HG03457 (cell line): Measurements from ENCODE around the gene SV2C.

Experiments
- ATAC-seq: cut with Tn5 transposase; IDR thresholded peaks from one replicate; pipeline ENCODE4 v1.9.1; 2021; ENCODE audit warnings: moderate number of reproducible peaks; ENCODE audit not compliant: unreplicated experiment

The SV2C gene

DNA sequence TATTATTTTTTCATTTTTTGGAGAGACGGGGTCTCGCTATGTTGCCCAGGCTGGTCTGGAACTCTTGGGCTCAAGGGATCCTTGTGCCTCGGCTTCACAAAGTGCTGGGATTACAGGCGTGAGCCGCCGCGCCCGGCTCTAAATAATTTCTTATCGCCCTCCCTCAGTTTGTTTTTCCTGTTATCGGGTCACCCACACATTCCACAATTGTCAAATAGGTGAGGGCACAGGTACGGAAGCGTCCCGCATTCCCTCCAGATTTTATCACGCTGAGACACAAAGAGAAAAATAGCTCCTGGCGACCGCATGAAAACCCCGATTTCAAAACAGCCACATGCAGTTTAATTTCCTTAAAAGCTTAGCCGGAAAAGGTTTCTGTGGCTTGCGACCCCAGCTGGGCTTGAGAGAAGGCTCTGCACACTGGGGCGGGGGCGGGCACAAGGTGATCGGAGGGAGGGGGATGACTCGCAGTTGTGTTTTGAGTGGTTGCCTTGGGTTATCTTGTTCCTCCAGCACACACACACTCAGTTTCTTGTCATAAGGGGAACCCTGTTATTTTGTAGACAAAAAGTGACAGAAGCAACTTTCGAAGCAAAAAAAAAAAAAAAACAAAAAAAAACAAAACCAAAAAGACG lies 319.2 kb downstream of the SV2C start:
- ATAC-seq, result peak; percentile 30

DNA sequence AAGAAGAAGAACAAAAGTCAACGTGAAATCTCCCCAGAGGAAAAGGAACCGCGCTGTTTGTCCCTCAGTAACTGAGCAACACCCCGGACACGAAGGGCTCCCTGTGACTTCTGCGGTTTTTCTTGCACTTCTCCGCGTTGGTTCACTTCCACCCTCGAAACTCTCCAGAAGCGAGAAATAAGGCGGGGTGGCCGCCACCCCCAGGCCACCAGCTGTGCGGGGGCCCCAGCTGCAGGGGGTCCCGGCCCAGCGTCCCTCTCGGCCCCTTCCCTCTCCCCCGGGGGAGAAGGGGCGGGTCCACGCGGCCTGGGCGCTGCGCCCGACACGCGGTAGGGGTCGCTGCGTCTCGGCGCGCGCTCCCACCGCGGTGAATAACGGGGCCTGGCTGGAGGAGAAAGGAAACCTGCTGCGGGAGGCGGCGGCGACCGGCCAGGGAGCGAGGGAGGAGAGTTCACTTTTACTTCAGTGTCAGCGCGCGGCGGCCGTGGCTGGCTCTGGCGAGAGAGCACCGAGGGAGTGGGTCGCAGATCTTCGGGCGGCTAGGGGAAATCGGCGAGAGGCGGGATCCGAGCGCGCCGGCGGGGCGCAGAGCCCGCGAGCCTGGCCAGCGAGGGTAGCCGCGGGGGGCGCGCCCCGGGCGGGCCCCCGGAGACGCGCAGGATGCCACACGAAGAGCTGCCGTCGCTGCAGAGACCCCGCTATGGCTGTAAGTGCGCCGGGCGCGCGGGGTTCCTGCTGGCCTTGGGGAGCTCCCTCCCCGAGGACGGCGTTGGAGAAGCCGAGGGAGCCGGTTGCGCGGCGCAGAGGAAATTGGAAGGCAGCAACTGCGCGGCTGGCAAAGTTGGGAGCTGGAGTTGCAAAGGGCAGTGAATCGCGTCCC lies 319.9 kb downstream of the SV2C start, which contains the start of gene IQGAP2:
TSS of gene IQGAP2 (plus strand) at position 400 of the 880 bp plus-strand sequence. CDS start at position 661, 261 bp downstream.
- peak; percentile 41 for ATAC-seq
